ENCODE measurements around the gene SH3RF3.
A peak's percentile ranks its signal among the peaks of the same experiment; 100 is the strongest.

The SH3RF3 gene

GRCh38 chr2:109331896-109332848 lies 203.2 kb downstream of the SH3RF3 start:
- TF ChIP-seq CTCF (IDR thresholded peaks at IDR 0.05; ENCODE audit: borderline replicate concordance, insufficient read depth, low read depth, low read length), result no peak
- H3K4me3 ChIP-seq (ENCODE audit: low read depth, low read length), result peak overlapping the region; percentile 17

GRCh38 chr2:109332880-109333279 lies 203.9 kb downstream of the SH3RF3 start:
- no peak overlapping the region for H3K4me3 ChIP-seq (ENCODE audit: low read depth, low read length)

GRCh38 chr2:109333414-109334210 lies 204.6 kb downstream of the SH3RF3 start:
- TF ChIP-seq CTCF (IDR thresholded peaks at IDR 0.05; ENCODE audit: borderline replicate concordance, insufficient read depth, low read depth, low read length), result 0 out of 2 replicates have a peak, but pooled peaks have one; percentile 13
- no peak overlapping the region for H3K4me3 ChIP-seq (ENCODE audit: low read depth, low read length)

More at GRCh38 chr2:109332880-109333279, 203.9 kb downstream of the SH3RF3 start:
- no peak for TF ChIP-seq CTCF (IDR thresholded peaks at IDR 0.05; ENCODE audit: borderline replicate concordance, insufficient read depth, low read depth, low read length)

- no peak overlapping the region for H3K4me3 ChIP-seq (ENCODE audit: low read depth, low read length)
- no peak for TF ChIP-seq CTCF (IDR thresholded peaks at IDR 0.05; ENCODE audit: borderline replicate concordance, insufficient read depth, low read depth, low read length)
Measured at GRCh38 chr2:109335631-109336176, 206.7 kb downstream of the SH3RF3 start.

- TF ChIP-seq CTCF (IDR thresholded peaks at IDR 0.05; ENCODE audit: borderline replicate concordance, insufficient read depth, low read depth, low read length), result no peak
Measured at GRCh38 chr2:109336296-109336695, 207.3 kb downstream of the SH3RF3 start.

GRCh38 chr2:109337221-109337620 lies 208.2 kb downstream of the SH3RF3 start:
- TF ChIP-seq CTCF (IDR thresholded peaks at IDR 0.05; ENCODE audit: borderline replicate concordance, insufficient read depth, low read depth, low read length), result no peak
- no peak overlapping the region for H3K4me3 ChIP-seq (ENCODE audit: low read depth, low read length)

More at GRCh38 chr2:109336296-109336695, 207.3 kb downstream of the SH3RF3 start:
- no peak overlapping the region for H3K4me3 ChIP-seq (ENCODE audit: low read depth, low read length)
